Tibial nerve (tissue), 4 donors: ENCODE results near the gene GFPT2.

Experiments
- CTCF ChIP-seq, 5 experiments: fragments of 200-600 bp in 3 of 5; fragments of 450-650 bp in 2 of 5; sonication (generic) in 3 of 5; IDR thresholded peaks; one replicate each; pipeline ENCODE4 v1.5.1; 2016 to 2019; ENCODE audit warnings: antibody characterized with exemption in 5 of 5, mild to moderate bottlenecking in 3 of 5, moderate library complexity in 2 of 5
- EP300 ChIP-seq, 2 donors: sonication (generic); formaldehyde crosslinking; IDR thresholded peaks; one replicate each; pipeline ENCODE4 v1.6.1; 2017; ENCODE audit warnings: antibody characterized with exemption in 2 of 2, mild to moderate bottlenecking in 1 of 2
- POLR2A ChIP-seq, 2 donors: fragments of 450-650 bp; IDR thresholded peaks; one replicate each; pipeline ENCODE4 v1.6.1; 2017; ENCODE audit warnings: antibody characterized with exemption in 2 of 2, mild to moderate bottlenecking in 2 of 2, moderate library complexity in 2 of 2

DNA sequence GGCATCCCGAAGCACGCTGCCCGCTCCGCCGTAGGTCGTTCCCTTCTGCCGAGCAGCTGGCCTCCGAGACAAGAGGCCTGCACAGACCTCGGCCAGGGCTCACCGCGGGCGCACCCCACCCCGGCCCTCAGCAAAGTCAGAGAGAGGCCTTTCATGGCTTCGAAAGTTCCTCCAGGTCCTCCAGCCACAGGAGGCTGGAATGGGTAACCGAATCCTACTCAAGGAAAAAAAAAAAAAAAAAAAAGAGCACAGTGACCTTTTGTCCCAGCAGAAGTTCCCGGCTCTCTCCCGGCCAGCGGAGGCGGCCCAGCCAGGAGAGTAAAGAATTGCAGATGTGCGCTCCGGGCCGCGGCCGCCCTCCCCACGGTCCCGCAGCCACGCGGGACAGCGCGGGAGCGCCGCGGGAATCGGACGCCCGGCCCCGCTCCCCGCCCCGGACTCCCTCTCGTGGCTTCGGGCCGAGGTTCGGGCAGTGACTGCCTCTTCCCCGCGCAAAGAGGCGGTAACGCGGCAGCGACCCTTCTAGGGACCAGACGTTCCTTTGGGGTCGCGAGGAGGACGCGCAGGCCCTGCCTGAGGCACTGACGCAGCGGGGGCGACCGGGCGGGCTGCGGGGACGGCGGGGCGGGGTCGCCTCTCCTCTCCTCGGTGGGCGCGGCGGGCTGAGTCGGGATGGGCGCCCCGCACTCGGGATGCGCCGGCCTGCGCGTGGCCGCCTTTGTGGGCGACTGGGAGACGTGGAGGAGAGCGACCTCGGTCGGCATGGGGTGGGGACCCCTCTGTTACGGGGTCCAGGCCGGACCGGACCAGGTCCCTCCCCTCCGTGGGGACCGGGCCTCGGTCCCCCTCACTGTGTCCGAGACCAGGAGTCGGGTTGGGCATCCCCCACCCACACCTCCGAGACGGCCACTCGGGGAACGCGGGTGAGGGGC, 754 bp downstream of the GFPT2 start:
- TF ChIP-seq CTCF (IDR thresholded peaks at IDR 0.05) (peak in 1 of 5 experiments; percentile 32), EP300 (IDR thresholded peaks at IDR 0.05) (no peak), POLR2A (IDR thresholded peaks at IDR 0.05) (no peak)
